ENCODE measurements around the gene CPT1A. TPM values are rescaled to one million over a fixed set of nuclear protein-coding genes. Genes with fewer than 3 reads are reported as not detected.

CPT1A gene
- total and polyA plus RNA-seq, 2 experiments from 2014 or later = 9.6 to 20.1 TPM

GRCh38 chr11:68709062-68709461, 132.7 kb downstream of the CPT1A start:
- no peak for DNase-seq
- no peak overlapping the region for H3K4me2 ChIP-seq (ENCODE audit: unreplicated experiment)
- H3K9ac ChIP-seq = no peak overlapping the region
- no peaks in the 10 kb centered on the region for H3K4me1 ChIP-seq (ENCODE audit: insufficient read depth)
- no peaks in the 10 kb centered on the region for H3K36me3 ChIP-seq (ENCODE audit: low read depth)
- no peaks in the 10 kb centered on the region for H3K79me2 ChIP-seq (ENCODE audit: insufficient read depth)
- no peak overlapping the region for H2AFZ ChIP-seq
- H3K27me3 ChIP-seq (replicated peaks; ENCODE audit: insufficient read depth) = peaks cover 47% of the 10 kb centered on the region
- no peaks in the 10 kb centered on the region for H3K9me2 ChIP-seq (ENCODE audit: insufficient read depth)
- in situ Hi-C loops (cut with MboI) = no loop called here
- H3K27ac ChIP-seq = no peak overlapping the region
- no peak for TF ChIP-seq EZH2 (IDR thresholded peaks at IDR 0.05; ENCODE audit: insufficient read depth, poor library complexity, severe bottlenecking)
- TF ChIP-seq EZH2phosphoT487 (IDR thresholded peaks at IDR 0.05; ENCODE audit: insufficient read depth, low read depth) = no peak
- H3F3A ChIP-seq (ENCODE audit: insufficient read depth) = no peaks in the 10 kb centered on the region
- WGBS, 2 experiments (ENCODE audit: low coverage in 1 of 2, low lambda C conversion rate in 2 of 2, missing lambda C conversion rate in 2 of 2) = 74 to 82% methylated on average over 12 of the region's 12 CpGs
- no peaks in the 10 kb centered on the region for H4K20me1 ChIP-seq (ENCODE audit: insufficient read depth)
- H3K9me3 ChIP-seq (ENCODE audit: low read depth) = no peaks in the 10 kb centered on the region
- no peak overlapping the region for H3K4me3 ChIP-seq

GRCh38 chr11:68707527-68707926, 134.2 kb downstream of the CPT1A start:
- no peak overlapping the region for H3K27ac ChIP-seq
- TF ChIP-seq EZH2 (IDR thresholded peaks at IDR 0.05; ENCODE audit: insufficient read depth, poor library complexity, severe bottlenecking) (no peak), EZH2phosphoT487 (IDR thresholded peaks at IDR 0.05; ENCODE audit: insufficient read depth, low read depth) (no peak)
- peaks cover 47% of the 10 kb centered on the region for H3K27me3 ChIP-seq (replicated peaks; ENCODE audit: insufficient read depth)
- H3K9me2 ChIP-seq (ENCODE audit: insufficient read depth) = no peaks in the 10 kb centered on the region
- in situ Hi-C loops (cut with MboI) = no loop called here
- H2AFZ ChIP-seq = no peak overlapping the region
- H3K4me2 ChIP-seq (ENCODE audit: unreplicated experiment) = no peak overlapping the region
- H3F3A ChIP-seq (ENCODE audit: insufficient read depth) = no peaks in the 10 kb centered on the region
- no peak overlapping the region for H3K4me3 ChIP-seq
- WGBS, 2 experiments (ENCODE audit: low coverage in 1 of 2, low lambda C conversion rate in 2 of 2, missing lambda C conversion rate in 2 of 2) = 91 to 97% methylated on average over 7 of the region's 7 CpGs
- H4K20me1 ChIP-seq (ENCODE audit: insufficient read depth) = no peaks in the 10 kb centered on the region
- no peaks in the 10 kb centered on the region for H3K36me3 ChIP-seq (ENCODE audit: low read depth)
- H3K79me2 ChIP-seq (ENCODE audit: insufficient read depth) = no peaks in the 10 kb centered on the region
- no peak for DNase-seq
- no peak overlapping the region for H3K9ac ChIP-seq
- no peaks in the 10 kb centered on the region for H3K4me1 ChIP-seq (ENCODE audit: insufficient read depth)
- H3K9me3 ChIP-seq (ENCODE audit: low read depth) = no peaks in the 10 kb centered on the region

- no peak for TF ChIP-seq EZH2phosphoT487 (IDR thresholded peaks at IDR 0.05; ENCODE audit: insufficient read depth, low read depth)
- TF ChIP-seq EZH2 (IDR thresholded peaks at IDR 0.05; ENCODE audit: insufficient read depth, poor library complexity, severe bottlenecking) = no peak
- no peak overlapping the region for H3K27ac ChIP-seq
- no peak overlapping the region for H3K4me3 ChIP-seq
- no peak overlapping the region for H2AFZ ChIP-seq
- H4K20me1 ChIP-seq (ENCODE audit: insufficient read depth) = no peaks in the 10 kb centered on the region
- H3K79me2 ChIP-seq (ENCODE audit: insufficient read depth) = no peaks in the 10 kb centered on the region
- peaks cover 51% of the 10 kb centered on the region for H3K27me3 ChIP-seq (replicated peaks; ENCODE audit: insufficient read depth)
- no peaks in the 10 kb centered on the region for H3K9me2 ChIP-seq (ENCODE audit: insufficient read depth)
- H3K4me1 ChIP-seq (ENCODE audit: insufficient read depth) = no peaks in the 10 kb centered on the region
- no peak for DNase-seq
- no peaks in the 10 kb centered on the region for H3K36me3 ChIP-seq (ENCODE audit: low read depth)
- no peaks in the 10 kb centered on the region for H3K9me3 ChIP-seq (ENCODE audit: low read depth)
- in situ Hi-C loops (cut with MboI) = no loop called here
- H3K9ac ChIP-seq = no peak overlapping the region
- H3K4me2 ChIP-seq (ENCODE audit: unreplicated experiment) = no peak overlapping the region
- H3F3A ChIP-seq (ENCODE audit: insufficient read depth) = no peaks in the 10 kb centered on the region
- WGBS, 2 experiments (ENCODE audit: low coverage in 1 of 2, low lambda C conversion rate in 2 of 2, missing lambda C conversion rate in 2 of 2) = 21 to 23% methylated on average over 13 to 14 of the region's 16 CpGs
Measured at GRCh38 chr11:68704887-68705286, 136.8 kb downstream of the CPT1A start.

Other genes with a start within 250 kb of the CPT1A start
- 0.97 and 1.5 TPM in 2 replicates for gene GAL, start 157.4 kb downstream of the CPT1A start, total RNA-seq (2014; rRNA removed; shearing (Covaris generic))
- gene GAL, start 157.4 kb downstream of the CPT1A start, polyA plus RNA-seq (2016; fragmentation: Nextera tagmentation; extraction: Ambion mirVana) = 22.1 and 24.7 TPM in 2 replicates
- gene TESMIN, start 90.4 kb downstream of the CPT1A start, total RNA-seq (2014; rRNA removed; shearing (Covaris generic)) = 0.13 TPM in 1 of 2 replicates, not detected in the other
- 1.1 and 1.4 TPM in 2 replicates for gene TESMIN, start 90.4 kb downstream of the CPT1A start, polyA plus RNA-seq (2016; fragmentation: Nextera tagmentation; extraction: Ambion mirVana)
- gene MRPL21, start 61.9 kb upstream of the CPT1A start, total RNA-seq (2014; rRNA removed; shearing (Covaris generic)) = 22.6 and 45.0 TPM in 2 replicates
- 122 and 126 TPM in 2 replicates for gene MRPL21, start 61.9 kb upstream of the CPT1A start, polyA plus RNA-seq (2016; fragmentation: Nextera tagmentation; extraction: Ambion mirVana)
- 5.2 and 5.8 TPM in 2 replicates for gene IGHMBP2, start 62.0 kb upstream of the CPT1A start, total RNA-seq (2014; rRNA removed; shearing (Covaris generic))
- 7.2 and 9.3 TPM in 2 replicates for gene IGHMBP2, start 62.0 kb upstream of the CPT1A start, polyA plus RNA-seq (2016; fragmentation: Nextera tagmentation; extraction: Ambion mirVana)
- gene MRGPRD, start 139.1 kb upstream of the CPT1A start, total RNA-seq (2014; rRNA removed; shearing (Covaris generic)) = not detected in 2 replicates
- gene MRGPRD, start 139.1 kb upstream of the CPT1A start, polyA plus RNA-seq (2016; fragmentation: Nextera tagmentation; extraction: Ambion mirVana) = not detected in 2 replicates
- 25.3 and 36.0 TPM in 2 replicates for gene MRGPRF, start 171.3 kb upstream of the CPT1A start, total RNA-seq (2014; rRNA removed; shearing (Covaris generic))
- 20.7 and 21.2 TPM in 2 replicates for gene MRGPRF, start 171.3 kb upstream of the CPT1A start, polyA plus RNA-seq (2016; fragmentation: Nextera tagmentation; extraction: Ambion mirVana)
- gene TPCN2, start 207.0 kb upstream of the CPT1A start, total RNA-seq (2014; rRNA removed; shearing (Covaris generic)) = 7.1 and 10.2 TPM in 2 replicates
- gene TPCN2, start 207.0 kb upstream of the CPT1A start, polyA plus RNA-seq (2016; fragmentation: Nextera tagmentation; extraction: Ambion mirVana) = 8.5 and 8.7 TPM in 2 replicates